IPS-NIHi7 (cell line): Measurements from ENCODE around the gene QRSL1.
A peak's percentile ranks its signal among the peaks of the same experiment; 100 is the strongest.
"Not testable (repeated sequence)": the region's sequence is repeated elsewhere in the genome, so short reads cannot be mapped to it uniquely, and the experiment has no call there.

Experiments
- DNase-seq: peaks from one replicate; pipeline ENCODE4 v3.0.0; 2012; ENCODE audit warnings: mixed read lengths; ENCODE audit errors: extremely low spot score

QRSL1 gene, protein sequence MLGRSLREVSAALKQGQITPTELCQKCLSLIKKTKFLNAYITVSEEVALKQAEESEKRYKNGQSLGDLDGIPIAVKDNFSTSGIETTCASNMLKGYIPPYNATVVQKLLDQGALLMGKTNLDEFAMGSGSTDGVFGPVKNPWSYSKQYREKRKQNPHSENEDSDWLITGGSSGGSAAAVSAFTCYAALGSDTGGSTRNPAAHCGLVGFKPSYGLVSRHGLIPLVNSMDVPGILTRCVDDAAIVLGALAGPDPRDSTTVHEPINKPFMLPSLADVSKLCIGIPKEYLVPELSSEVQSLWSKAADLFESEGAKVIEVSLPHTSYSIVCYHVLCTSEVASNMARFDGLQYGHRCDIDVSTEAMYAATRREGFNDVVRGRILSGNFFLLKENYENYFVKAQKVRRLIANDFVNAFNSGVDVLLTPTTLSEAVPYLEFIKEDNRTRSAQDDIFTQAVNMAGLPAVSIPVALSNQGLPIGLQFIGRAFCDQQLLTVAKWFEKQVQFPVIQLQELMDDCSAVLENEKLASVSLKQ

DNA sequence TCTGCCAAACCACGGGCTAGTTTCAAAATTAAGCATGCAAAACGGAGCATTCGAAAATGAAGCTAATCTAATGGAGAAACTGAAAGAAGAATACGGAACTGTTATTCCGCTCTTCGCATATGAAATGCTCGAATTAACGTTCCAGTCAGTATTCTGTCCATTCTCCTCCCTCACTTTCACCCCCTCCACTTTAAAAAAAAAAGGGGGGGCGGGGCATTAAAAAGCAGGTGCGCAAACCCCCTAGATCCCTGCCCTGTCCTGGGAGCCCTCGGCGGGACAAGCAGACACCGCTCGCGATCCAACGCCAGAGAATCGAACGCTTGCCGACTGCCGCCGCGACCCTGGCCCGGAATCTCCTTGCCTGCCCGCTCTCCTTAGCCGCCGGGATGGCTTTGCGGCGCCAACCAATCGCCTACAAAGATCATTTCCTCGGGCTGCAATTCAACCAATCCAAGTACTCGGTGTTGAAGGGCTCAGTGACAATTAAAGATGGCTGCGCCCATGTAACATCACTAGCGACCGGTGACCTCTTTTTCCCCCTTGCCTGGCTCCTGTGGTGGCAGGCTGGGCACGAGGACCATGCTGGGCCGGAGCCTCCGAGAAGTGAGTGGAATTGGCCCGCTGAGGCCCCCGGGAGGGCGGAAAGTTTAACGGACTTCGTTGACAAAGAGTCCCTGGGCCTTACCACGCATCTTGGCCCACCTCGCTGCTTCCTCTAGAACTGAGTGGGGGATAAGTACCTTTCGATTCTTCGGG lies at the start of gene QRSL1, which contains the start of gene RTN4IP1:
Gene QRSL1 (plus strand): TSS at position 476 of the 756 bp plus-strand sequence. CDS start 104 bp downstream, at position 580.
Gene RTN4IP1 (minus strand): TSS at position 396 of the 756 bp plus-strand sequence. CDS start 477 bp downstream, outside the sequence.
- peak; percentile 97 for DNase-seq

DNA sequence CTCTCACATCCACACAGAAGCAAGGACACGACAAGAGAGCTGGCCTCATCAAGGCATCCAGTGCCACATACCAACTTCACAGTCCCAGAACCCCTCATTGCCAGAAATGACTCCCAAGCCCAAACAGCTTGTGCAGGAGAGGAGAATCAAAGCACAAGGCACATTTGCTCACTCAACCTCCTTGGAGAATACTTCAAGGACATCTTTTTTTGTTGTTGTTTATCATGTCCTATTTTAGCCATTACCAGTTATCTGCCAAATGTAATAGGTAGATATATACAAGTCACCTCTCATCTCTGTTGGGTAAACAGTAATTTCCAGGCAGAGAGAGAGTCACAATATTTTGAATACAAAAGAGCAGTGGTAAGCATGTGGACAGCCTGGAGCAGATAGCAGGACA lies 47.9 kb upstream of the QRSL1 start:
- no peak for DNase-seq

DNA sequence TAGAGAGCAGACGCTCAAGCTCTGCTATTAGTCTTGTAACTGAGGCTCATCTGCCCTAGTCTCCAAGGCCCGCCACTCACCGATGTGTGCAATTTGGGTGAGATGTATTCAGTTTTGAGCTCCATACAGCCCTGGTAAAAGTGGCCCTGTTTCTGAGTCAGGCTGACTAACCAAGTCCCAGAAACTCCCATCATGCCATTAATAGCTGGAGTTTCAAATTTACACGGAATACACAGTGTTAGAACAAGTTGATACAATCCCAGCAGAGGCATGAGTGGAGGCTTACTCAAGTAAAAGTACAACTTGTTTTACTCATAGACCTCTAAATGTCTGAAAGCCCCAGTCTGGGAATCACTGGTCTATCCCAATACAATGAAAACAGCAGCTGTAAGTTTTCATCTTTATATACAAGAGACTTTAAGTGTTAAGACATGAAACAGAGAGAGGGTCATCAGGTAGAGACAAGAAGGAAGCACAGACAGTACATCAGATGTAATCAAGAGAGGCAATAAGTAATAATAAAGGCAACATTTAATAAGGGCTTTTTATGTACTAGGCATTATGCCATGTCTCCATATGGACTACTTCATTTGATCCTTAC lies 42.5 kb upstream of the QRSL1 start:
- DNase-seq = no peak

DNA sequence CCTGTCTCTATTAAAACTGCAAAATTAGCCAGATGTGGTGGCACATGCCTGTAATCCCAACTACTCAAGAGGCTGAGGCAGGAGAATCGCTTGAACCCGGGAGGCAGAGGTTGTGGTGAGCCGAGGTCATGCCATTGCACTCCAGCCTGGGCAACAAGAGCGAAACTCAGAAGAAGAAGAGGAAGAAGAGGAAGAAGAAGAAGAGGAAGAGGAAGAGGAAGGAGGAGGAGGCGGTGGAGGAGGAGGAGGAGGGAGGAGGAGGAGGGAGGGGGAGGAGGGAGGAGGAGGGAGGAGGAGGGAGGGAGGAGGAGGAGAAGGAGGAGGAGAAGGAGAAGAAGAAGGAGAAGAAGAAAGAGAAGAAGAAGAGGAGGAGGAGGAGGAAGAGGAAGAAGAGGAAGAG lies 40.4 kb upstream of the QRSL1 start:
- DNase-seq = not testable (repeated sequence)

DNA sequence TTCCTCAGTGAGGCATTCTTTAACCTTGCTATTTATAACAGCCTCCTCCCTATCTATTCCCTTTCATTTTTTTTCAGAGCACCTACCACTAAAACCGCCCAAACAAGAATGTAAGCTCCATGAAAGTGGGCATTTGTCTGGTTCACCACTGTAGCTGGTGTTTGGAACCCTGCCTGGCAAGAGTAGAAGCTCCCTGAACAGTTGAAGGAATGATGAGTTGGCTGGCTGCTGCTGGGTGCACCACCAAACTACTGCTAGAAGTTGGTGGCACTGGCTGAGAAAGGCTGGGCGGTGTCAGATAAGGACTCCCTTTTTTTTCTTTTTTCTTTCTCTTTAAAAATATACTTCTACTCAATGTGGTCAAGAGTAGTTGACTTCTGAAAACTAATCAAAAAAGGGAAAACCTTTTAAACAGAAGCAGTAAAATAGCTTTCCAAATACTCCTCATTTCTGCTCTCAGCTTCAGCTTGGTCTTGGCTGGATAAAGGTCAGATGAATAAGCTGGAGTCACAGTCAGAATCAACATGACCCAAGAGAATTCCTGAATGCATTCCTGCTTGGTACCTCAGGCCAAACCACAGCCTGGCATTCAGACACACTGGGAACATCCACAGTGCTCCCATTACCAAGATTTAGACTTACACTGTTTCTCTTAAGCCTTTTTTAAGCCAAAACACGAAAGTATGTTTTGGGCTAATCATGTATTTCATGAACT lies 38.1 kb upstream of the QRSL1 start:
- no peak for DNase-seq

DNA sequence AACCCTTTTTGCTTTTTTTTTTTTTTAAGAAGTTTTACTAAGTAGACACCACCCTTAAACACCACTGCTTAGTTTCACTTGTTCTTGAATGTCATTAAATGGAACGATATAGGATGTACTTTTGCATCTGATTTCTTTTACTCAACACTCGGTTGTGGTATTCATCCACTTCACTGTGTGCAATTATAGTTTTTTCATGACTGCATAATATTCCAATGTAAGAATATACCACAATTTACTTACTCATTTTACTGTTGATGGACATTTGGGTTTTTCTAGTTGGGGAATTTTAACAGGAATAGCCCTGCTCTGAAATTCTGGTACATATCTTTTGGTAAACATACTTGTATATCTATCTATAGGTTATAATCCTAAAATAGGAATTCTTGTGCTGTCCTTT lies 29.9 kb upstream of the QRSL1 start:
- DNase-seq = no peak

DNA sequence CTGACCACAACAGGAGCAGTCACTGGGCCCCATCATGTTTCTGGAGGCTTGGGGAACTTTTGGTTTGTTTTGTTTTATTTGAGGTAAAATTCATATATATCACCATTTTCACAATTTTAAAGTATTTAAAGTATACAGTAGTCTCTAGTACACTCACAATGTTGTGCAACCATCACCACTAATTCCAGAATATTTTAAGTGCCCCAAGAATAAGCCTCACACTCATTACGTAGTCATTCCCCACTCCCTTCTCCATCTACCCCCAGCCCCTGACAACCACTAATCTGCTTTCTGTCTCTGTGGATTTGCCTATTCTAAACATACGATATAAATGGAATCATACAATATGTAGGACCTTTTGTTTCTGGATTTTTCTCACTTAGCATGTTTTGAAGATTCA lies 29.0 kb upstream of the QRSL1 start:
- no peak for DNase-seq

DNA sequence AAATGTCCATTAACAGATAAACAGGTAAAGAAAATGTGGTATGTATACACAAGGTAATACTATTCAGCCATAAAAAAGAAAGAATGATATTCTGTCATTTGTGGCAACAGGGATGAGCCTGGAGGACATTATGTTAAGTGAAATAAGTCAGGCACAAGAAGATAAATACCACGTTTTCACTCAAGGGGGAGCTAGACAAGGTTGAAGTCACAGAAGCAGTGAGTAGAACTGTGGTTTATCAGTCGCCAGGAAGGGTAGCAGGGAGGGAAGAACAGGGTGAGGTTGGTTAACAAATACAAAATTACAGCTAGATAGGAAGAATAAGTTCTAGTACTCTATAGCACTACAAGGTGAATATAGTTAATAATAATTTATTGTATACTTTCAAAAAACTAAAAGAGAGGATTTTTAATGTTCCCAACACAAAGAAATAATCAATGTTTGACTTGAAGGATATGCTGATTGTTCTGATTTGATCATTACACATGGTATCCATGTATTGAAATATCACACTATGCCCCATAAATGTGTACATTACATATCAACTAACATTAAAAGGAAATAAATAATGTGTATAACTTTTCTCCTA lies 21.2 kb upstream of the QRSL1 start:
- peak; percentile 61 for DNase-seq

DNA sequence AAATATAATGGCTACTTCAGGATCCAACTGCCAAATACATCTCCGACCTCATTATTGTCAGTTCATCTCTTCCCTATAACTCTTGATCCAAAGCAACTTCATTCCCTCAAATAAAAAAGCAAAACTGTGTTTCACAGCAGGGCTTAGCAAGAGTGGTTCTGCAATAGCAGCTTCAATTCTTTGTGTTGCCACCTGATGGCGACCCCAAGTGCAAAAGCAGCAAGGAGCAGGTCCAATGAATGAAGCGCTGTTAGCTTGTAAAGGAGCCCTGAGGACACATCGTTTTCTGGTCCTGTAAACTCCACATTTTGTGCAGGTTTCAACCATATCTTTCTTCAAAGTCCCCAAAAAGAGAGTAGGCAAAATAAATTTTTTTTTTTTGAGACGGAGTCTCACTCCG lies 19.7 kb upstream of the QRSL1 start:
- DNase-seq = peak; percentile 60

DNA sequence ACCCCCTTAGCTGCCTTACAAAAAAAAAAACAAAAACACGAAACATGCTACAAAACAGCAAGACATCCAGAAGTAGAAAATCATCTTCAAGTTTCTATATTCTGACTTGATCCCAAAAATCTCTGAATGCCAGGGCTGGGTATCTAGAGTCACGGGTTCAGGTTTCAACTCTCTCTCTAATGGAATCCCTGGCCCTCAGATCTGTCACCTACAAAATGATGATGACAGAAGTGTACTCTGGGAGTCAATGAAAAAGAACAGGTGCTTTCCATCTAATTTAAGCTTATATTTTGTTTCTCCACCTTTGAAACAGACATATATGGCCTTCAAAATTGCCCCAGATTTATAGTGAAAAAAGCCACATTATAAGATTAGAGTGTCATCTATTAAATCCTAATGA lies 18.3 kb upstream of the QRSL1 start:
- no peak for DNase-seq

DNA sequence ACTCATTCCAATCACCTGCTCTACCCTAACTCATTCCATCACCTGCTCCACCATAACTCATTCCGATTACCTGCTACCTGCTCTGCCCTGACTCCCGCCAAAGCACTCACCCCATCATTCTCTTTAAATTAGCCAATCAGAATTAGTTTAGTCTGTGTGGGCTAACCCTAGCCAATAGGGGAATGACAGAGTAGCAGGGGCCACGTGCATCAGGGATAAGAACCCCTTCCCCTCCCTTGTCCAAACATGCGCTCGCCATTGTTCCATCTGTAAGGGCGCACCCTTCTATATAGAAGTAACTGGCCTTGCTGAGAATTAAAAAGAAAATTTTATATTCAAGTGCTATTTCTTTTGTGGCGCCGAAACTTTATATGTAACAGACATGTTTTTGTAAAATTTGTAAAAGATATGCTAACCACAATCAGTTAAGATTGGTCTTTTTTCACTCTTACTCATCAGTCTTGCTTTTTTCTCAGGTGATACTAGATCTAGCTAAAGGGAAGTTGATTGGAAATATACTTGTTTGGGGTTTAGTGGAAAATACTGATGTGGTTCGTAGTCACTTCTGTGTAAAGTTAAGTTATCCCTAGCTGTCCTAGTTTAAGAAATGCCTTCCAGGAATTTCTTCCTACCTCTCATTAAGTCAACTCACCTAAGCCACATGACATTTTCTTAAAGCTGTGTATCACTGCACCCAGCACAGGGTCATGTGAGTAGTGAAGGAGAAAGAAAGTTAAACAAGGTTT lies 16.5 kb upstream of the QRSL1 start:
- DNase-seq = no peak

DNA sequence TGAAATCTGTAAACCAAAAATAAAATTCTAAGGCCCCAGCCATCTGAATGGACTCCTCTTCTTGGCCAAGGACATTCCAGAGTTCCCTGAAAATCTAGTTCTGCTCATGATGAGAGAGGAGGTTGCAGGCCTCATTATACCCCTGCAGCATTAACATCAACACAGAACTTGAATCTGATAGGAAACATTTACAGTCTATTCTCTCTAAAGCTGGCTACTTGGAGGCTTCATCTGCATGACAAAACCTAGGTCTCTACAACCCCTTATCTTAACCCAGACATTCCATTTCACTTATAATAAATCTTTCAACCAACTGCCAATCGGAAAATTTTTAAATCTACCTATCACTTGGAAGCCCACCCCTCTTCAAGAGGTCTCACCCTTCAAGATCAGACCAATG lies 15.8 kb upstream of the QRSL1 start:
- no peak for DNase-seq

DNA sequence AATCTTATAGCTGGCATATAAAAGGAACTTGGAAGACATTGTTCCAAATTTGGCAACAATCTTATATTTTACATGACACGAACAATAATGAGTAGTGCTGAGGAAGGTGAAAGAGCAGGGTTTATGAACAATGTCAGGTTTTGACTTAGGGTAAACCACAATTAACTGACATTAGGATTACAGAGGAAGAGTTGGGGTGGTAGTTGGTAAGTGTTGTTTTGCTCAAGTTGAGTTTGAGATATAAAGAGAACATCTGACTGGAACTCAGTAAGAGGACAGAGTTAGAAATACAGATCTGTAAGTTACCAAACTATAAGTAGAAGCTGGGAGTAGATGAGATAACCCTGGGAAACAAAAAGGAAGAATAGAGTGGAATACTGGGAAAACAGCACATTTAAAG lies 15.2 kb upstream of the QRSL1 start:
- DNase-seq = no peak

DNA sequence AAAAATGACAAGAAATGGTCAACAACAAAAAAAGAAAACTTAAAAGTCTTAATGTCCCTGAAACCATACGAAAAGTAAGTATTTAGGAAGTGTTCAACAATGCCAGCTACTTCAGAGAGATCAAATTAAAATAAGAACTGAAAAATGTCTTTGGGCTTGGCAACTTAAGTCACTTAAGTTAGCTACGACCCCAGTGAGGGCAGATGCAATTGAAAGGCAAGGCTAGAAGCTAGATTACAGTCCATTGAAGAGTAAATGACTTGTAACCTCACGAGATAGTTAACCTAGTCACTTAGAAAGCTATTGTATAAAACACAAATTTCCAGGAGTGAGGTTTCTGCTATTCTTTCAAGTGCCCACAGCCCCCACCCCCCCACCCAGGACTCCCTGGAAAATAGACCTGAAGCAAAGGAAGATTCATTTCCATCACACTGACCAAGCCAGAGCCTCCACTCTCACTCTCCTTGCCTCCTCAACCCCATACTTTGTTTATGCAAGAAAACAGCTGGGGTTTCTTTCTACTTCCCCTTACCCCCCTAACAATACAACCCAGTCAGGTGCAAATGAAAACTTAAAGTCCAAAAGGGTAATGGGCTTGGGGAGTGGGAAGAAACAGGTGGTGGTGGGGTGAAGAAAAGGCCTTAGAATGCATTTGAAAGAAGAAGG lies 14.7 kb upstream of the QRSL1 start:
- peak; percentile 47 for DNase-seq

DNA sequence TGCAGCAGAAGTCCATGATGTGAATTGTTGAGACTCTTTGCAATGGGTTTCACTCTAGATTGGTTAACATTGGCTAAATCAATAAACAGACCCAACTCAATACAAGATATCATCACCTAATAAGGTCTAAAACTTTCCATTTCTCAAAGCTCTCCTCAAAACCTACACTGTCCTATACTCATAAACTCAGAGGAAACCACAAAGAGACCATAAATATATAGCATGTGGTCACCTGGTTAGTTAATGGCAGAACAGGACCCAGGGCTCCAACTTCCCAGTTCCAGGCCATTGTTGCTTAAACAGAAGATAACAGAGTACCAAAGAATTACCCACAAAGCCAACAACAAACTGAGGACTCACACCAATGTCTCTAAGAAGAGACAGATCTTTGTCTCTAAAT lies 12.1 kb upstream of the QRSL1 start:
- DNase-seq = no peak

DNA sequence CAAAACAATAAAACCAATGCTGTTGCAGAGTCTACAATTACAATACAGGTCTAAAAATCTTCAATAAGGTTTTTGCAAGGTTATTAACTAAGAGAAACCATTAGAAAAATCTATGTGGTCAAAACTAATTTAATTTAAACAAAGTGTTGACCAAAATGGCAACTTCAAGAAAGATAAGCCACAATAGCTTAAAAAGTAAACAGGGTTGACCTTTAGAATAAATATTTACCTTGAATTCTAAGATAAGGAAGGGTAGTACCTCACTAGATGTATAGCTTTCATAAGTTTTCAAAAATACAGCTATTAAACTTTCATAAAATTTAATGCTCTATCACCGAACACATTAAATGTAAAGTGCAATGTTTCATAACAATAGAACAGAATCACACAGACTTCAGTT lies 11.5 kb upstream of the QRSL1 start:
- DNase-seq = no peak

DNA sequence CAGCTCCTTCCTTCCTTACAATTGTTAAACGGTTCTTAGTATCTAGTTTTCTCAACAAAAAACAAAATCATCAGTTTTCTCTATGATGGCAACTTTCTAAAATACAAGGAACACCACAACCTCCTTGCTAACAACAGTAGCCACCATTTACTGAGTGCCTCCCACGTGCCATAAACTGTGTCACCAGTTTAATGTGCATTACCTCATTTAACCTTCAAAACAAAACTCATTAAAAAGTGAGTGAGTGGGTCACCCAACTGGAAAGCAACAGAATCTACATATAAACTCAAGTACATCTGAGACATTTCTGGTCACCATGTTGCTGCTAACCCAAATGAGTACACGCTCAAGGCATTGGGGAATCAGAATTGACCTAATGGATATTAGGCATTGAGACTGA lies 11.1 kb upstream of the QRSL1 start:
- no peak for DNase-seq

DNA sequence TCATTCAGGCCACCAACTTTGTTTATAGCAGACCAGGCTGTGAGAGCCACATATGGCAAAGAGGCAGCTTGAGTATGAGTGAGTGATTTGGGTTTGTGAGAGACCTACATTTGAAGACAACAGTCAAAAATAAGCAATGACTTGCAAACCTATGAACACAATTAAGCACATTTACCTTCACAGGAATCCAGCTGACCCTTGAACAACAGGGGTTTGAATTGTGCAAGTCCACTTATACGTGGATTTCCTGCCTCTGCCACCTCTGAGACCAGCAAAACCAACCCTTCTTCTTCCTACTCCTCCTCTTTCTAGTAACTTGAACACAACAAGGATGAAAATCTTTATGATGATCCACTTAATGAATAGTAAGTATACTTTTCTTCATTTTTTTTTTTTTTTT lies 10.2 kb upstream of the QRSL1 start:
- no peak for DNase-seq

DNA sequence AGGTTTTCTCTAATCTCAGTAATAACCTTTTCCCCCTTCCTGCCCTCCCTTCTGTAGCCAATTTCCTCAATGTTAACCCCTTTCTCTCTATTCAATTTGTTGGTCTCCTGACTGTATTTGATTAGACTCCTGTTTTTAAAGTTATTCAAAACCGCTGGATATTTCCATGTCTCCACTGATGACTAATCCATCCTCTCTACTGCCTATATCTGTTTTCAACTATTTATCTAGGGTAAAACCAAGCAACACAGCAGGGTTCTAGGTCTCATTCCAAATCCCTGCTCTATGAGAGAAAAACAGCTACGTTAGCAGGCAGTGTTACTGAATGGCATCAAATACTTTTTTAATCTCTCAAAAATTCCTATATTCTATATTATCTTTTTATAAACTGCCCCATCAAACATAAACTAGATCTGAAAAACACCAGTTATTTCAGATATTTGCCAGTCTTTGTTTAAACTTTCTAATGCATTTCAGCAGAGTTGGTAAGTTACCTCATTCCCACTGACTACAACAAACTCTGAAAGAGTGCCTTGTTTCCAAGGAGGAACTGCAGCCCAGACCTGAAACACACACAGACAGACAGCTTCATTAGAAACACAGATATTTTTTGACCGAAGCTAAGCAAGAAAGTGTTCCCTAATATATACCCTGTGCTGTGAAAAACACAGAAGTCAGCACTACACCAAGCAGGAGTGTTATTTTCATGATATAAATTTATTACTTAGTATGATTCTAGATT lies 8.3 kb upstream of the QRSL1 start:
- no peak for DNase-seq
